ENCODE measurements around the gene RPL21.
"Not testable (repeated sequence)": the region's sequence is repeated elsewhere in the genome, so short reads cannot be mapped to it uniquely, and the experiment has no call there.

RPL21 gene
- 955 to 1,173 (median 1,038) reads per million in 4 donors for total RNA-seq

DNA sequence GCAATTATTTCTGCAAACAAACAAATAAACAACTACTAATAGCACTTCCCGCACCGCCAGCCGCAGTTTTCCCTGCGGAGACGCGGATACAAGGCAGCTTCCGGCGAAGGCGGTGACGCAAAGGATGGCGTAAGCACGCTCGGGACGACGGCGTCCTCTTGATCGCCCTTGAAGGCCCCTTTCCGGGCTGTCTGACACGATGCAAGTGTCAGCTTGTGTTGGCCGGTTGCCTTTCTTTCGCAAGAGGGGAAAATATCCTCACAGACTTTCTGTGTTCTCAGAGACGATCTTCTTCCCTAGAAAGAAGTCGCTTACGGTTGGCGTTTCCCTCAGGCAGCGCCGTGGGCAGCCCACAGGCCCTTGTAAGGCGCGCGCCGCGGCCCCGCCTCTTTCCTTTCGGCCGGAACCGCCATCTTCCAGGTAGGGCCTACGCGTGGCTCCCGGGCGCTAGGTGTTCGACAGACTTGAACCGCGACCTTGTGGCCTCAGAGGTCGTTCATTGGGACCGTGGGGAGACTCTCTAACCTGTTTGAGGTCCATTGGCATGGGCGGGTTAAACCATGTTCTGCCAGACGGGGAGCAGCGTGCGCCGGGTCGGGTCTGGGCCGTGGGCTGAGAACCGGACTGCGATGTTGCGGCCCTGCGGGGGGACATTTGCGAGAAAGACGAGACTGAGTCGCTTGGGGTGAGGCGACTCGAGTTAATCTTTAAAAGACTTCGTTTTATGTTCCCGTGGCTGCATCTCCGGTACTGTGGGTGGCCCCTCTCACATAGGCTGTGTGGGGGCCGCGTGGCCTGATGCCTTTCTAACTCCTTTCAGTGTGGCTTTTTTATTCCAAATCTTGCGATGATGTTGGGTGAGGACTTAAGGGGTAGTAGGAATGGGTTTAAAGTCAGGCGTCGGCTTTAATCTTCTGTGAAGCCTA, at the start of gene RPL21:
TSS of gene RPL21 (plus strand) at position 393 of the 926 bp plus-strand sequence. CDS start 2,219 bp downstream, outside the sequence.
- DNase-seq = peak; percentile 78 to 95 (median 85)

DNA sequence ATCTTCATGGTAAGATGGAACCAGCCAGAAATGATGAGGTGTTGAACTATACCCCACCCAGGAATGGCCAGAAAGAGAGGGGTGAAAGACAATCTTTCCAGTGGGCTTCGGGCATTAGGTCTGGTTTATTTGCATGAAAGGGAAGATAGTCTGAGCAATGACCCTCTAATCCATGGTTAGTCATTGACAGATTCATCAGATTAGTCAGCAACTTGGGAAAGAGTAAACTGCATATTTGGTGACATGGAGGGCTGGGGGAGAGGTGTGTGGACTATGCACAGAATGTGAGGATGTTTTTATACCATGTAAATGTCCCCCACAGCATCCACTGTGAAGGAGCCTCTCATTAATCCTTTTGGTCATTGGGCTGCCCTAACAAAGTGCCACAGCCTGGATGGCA, 49.7 kb upstream of the RPL21 start:
- no peak for DNase-seq

DNA sequence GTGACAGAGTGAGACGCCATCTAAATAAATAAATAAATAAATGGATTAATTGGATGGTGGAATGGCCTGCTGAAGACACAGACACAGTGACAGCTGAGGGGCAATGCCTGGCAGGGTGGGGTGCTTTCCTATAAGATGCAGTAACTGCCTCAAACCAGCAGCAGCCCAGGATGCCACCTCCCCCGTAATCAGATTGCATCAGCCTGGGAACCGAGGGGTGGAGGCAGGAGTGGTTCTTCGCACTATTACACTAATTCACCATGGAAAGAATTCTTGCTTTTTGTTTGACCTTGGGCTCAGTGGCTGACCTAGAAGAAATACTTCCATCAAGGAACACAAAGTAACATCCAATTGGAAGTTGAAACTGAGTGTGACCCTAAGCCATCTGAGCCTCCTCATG, 48.2 kb upstream of the RPL21 start:
- DNase-seq = no peak

DNA sequence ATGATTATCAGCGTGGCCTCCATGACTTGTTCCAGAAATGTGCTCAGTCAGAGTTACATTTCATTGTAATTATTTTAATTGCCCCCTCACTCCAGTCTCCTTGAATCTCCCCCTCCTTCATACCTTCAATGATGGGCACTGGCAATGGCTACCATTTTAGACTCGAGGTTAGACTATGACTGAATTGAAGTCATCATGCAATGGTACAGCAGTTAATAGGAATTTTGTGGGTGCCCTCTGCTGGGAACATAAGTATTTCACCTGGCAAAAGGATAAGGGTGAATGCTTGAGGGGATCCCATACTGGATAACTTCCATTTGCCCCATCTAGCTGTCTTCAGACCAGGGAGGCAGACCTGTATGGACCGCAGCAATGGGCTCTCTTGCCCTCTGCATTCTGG, 47.5 kb upstream of the RPL21 start:
- DNase-seq = no peak

DNA sequence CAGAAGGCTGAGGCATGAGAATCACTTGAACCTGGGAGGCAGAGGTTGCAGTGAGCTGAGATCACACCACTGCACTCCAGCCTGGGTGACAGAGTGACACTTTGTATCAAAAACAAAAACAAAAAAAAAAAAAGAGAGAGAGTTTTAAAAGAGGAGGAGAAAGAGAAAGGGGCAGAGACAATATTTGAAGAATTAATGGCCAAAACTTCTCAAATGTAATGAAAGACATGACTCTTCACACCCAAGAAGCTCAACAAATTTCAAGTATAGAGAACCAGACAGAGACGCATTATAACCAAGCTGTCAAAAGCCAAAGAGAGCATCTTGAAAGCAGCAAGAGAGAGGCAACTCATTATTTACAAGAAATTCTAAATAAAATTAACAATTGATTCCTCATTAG, 42.8 kb upstream of the RPL21 start:
- no peak for DNase-seq

DNA sequence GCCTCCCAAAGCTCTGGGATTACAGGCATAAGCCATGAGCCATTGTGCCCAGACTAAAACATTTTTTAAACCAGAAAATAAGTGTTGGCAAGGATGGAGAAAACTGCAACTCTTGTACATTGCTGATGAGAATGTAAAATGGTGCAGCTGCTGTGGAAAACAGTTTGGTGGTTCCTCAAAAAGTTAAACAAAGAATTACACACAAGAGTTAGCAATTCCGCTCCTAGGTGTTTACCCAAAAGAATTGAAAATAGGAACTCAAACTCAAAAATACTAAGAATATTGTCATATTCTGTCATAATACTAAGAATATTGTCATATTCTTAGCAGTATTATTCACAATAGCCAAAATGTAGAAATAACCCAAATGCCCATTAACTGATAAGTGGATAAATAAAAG, 40.1 kb upstream of the RPL21 start:
- no peak for DNase-seq

DNA sequence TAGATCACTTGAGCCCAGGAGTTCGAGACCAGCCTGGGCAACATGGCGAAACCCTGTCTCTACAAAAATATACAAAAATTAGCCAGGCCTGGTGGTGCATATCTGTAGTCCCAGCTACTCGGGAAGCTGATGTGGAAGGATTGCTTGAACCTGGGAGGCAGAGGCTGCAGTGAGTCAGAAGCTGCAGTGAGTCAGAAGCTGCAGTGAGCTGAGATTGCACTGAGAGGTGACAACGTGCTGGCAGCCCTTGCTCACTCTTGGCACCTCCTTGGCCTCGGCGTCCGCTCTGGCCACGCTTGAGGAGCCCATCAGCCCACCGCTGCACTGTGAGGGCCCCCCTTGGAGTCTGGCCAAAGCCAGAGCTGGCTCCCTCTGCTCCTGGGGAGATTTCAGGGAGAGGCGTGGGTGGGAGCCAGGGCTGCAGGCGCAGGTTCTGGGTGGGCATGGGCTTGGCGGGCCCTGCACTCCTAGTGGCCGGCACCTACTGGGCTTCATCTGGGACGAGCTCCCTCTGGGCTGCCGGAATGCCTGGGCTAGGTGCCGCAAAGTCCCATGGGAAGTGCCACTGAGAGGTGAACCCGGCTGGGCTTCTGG, 39.5 kb upstream of the RPL21 start:
- DNase-seq = no peak

DNA sequence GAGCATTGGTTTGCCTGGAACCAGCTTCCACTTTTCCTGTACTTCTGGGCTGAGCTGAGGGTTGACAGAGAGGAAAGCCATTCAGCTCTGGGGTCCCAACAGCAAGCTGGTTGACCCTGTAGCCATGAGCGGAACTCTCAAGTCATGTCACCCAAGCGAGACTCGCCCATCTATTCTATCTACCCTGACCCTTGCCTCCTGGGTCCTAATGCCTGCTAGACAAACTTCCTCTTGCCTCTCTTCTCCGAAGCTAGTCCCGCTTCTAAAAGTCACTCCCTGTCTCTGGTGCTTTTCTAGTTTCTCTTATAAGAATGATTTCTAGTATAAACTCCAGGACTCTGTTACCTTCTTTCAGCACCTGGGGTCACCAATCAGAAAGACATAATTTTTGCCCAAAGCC, 38.0 kb upstream of the RPL21 start:
- not testable (repeated sequence) for DNase-seq

DNA sequence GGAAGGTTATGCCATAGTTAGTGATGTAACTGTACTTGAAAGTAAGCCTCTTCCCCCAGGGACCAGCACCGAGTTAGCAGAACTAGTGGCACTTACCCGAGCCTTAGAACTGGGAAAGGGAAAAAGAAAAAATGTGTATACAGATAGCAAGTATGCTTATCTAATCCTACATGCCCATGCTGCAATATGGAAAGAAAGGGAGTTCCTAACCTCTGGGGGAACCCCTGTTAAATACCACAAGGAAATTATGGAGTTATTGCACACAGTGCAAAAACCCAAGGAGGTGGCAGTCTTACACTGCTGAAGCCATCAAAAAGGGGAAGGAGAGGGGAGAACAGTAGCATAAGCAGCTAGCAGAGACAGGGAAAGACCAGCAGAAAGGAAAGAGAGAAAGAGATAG, 33.6 kb upstream of the RPL21 start:
- not testable (repeated sequence) for DNase-seq

DNA sequence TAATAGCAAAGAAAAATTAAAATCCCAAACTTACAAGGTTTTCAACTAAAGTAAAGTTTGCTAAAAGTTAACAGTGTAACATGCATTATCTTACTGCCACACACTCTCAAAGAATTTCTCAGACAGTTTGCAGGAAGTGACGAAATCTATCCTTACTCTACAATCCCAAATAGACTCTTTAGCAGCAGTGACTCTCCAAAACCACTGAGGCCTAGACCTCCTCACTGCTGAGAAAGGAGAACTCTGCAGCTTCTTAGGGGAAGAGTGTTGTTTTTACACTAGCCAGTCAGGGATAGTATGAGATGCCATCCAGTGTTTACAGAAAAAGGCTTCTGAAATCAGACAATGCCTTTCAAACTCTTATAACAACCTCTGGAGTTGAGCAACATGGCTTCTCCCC, 32.5 kb upstream of the RPL21 start:
- DNase-seq = not testable (repeated sequence)

DNA sequence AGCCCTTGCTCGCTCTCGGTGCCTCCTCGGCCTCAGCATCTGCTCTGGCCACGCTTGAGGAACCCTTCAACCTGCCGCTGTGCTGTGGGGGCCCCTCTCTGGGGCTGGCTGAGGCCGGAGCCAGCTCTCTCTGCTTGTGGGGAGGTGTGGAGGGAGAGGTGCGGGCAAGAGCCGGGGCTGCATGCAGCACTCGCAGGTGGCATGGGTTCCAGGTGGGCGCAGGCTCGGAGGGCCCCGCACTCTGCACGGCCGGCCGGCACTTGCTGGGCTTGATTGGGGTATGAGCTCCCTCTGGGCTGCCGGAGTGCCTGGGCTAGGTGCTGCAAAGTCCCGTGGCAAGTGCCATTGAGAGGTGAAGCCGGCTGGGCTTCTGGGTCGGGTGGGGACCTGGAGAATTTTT, 31.7 kb upstream of the RPL21 start:
- DNase-seq = no peak

DNA sequence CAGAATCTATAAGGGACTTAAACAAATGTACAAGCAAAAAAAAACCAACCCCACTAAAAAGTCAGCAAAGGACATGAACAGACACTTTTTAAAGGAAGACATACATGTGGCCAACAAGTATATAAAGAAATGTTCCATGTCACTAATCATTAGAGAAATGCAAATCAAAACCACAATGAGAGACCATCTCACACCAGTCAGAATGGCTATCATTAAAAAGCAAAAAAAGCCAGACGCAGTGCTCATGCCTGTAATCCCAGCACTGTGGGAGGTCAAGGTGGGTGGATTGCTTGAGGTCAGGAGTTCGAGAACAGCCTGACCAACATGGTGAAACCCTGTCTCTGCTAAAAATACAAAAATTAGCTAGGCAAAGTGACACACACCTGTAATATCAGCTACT, 29.3 kb upstream of the RPL21 start:
- DNase-seq = not testable (repeated sequence)

DNA sequence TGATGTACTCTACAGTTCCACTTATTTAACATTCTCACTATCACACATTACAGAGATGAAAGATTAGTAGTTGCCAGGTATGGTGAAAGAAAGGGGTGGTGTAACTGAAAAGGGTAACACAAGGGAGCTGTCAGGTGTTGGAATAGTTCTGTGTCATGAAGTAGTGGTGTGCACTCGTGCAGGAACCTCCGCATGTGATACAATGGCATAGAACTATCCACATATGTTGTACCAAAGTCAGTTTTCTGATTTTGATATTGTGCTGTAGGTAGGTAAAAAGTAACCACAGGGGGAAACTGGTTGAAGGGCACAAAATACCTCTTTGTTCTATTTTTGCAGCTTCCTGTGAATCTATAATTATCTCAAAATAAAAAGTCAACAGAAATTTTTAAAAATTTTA, 24.4 kb upstream of the RPL21 start:
- no peak for DNase-seq

DNA sequence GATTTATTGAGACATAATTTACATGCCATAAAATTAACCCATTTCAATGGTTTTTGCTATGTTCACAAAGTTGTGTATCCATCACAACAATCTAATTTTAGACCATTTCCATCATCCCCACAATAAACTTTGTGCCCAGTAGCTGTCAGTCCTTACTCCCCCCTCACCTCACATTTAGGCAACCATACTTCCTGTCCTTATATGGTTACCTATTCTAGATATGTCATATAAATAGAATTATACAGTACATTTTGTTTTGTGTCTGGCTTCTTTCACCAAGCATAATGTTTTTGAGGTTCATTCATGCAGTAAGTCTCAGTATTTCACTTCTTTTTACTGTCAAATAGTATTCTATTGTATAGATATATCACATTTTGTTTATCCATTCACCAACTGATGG, 23.2 kb upstream of the RPL21 start:
- DNase-seq = no peak

DNA sequence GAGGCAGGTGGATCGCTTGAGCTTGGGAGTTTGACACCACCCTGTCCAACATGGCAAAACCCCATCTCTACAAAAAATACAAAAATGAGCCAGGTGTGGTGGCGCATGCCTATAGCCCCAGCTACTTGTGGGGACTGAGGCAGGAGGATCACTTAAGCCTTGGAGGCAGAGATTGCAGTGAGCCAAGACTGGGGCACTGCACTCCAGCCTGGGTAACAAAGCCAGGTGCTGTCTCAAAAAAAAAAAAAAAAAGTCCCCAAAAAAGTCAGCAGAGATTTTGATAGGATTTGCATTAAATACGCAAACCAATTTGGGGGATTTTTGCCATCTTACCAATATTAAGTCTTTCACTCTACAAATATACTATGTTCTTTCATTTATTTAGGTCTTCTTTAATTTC, 21.7 kb upstream of the RPL21 start:
- DNase-seq = no peak

DNA sequence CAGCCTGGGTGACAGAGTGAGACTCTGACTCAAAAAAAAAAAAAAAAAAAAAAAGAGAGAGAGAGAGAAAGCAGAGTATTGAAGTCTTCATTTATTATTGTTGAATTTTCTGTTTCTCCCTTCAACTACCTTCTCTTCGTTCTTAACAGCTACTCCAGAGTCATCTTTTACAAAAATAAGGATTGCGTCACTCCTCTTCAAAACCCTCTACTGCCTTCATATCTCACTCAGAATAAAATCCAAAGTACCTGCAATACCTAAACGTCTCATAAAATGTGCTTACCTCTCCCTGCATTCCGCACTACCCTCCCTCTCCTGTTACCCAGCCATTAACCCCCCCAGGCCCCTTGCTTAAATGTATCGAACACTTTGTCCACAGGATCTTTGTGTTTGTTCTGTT, 17.4 kb upstream of the RPL21 start:
- no peak for DNase-seq

DNA sequence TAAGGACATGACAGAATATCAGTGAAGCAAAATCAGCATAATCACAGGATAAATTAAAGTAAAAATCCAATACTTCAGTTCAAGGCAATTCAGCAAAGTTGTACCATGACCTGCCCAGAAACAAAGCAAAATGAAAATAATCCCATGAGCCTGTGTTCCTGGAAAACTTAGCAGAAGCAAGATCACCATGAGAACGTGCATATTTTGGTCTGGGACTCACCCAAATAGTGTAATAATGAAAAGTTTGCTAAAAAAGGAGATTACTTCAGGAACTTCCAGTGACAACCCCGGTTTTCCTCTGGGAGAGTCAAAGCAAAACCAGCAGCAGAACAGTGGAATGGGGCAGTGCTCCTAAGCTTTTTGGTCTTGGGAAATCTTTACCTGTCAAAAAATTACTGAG, 14.9 kb upstream of the RPL21 start:
- no peak for DNase-seq

DNA sequence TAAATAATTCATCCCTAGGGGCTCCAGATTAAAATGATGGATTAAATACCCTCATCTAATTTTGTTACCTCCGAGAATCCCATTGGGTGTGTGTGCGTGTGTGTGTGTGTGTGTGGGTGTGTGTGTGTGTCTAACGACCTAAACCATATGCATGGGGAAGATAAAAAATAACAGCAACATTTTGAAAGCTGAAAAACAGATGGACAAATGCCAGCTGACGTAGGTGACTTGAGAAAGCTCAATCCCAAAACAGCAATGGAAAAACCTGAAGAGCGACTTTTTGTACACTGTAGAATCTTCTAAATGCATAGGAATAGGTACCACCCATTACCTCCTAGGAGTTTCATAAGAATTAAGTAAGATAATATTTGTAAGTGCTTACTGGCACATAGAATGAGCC, 8.7 kb upstream of the RPL21 start:
- DNase-seq = no peak

DNA sequence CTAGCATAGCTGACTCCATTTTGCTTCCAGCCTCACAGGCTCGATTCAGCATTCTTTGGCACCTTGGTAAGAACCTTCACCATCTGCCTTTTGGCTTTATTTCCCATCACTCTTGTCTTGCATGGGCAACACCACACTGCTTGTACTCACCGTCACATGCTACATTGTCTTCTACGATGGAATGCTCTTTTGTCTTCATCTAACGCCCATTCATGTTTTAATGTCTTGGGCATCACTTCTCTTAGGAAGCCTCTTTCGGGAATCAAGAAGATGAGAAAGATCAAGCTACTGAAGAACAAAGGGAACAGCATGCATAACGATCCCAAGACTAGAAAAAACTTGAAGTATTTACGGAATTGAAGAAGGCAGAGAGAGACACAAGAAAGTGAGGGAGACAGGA, 5.7 kb upstream of the RPL21 start:
- no peak for DNase-seq

DNA sequence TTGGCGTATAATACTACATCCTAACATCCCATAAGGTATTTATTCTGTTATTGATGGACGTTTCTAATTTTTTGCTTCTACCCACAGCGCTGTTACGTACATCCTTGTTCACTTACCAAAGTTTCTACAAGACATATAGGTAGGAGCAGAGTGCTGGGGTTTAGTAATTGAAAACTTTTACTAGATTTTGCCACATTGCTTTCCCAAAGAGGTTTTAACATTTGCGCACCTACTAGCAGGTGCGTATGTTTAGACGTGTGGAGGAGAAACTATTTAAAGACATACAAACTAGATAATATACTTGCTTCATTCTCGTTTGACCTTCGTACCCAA, 559 bp upstream of the RPL21 start:
- DNase-seq = no peak

DNA sequence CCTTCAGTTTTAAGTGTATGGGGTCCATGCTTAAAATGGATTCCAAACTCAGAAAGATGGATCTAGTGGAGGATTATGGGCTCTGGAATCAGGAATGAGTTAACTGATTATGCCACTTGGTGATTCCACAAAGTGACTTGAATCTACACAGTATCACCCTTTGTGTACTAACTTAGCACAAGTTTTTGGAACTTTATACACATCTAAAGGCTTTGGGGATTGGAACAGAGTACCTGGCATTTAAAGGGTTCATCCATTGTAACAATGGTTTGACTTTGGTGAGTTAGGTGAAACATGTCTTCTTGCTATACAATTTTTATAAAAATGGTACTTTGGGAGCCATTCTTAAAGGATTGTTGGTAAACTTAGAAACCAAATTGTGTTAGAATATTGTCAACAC, 1.1 kb downstream of the RPL21 start:
- no peak for DNase-seq

DNA sequence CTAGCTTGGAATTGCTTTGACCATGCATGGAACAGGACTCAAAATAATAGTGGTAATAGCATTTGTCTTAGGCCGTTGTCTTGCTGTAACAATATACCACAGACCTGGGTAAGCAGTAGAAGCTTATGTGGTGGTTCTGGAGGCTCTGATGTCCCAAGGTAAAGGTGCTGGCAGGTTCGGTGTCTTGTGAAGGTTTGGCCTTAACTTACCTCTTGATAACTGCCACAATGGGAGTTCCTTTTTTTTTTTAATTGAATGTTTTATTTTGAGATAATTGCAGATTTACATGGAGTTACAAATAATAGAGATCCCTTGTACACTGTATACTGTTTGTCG, 5.8 kb downstream of the RPL21 start:
- no peak for DNase-seq

DNA sequence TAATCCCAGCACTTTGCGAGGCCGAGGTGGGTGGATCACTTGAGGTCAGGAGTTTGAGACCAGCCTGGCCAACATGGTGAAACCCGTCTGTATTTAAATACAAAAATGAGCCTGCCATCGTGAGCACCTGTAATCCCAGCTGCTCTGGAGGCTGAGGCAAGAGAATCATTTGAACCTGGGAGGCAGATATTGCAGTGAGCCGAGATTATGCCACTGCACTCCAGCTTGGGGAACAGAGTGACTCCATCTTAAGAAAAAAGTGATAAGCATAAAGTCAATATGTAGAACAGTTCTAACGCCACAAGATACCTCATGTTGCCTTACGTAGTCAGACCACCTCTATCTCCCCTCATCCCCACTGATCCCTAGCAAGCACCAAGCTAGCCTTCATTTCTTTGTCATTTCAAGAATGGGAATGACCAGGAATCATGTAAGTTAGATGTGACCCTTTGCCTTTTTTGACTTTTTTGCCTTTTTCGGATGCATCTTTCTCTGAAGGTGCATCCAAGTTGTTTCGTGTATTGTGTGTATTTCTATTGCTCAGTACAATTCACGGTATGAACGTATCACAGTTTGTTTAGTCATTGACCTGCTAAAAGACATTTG, 6.4 kb downstream of the RPL21 start:
- DNase-seq = no peak
